ENCODE results near the gene DHRS7.
A peak's percentile ranks its signal among the peaks of the same experiment; 100 is the strongest.

The DHRS7 gene

GRCh38 chr14:60184905-60185555 lies 19.8 kb upstream of the DHRS7 start:
- no peak for DNase-seq

GRCh38 chr14:60184146-60184904 lies 19.1 kb upstream of the DHRS7 start:
- no peak for DNase-seq

DNA sequence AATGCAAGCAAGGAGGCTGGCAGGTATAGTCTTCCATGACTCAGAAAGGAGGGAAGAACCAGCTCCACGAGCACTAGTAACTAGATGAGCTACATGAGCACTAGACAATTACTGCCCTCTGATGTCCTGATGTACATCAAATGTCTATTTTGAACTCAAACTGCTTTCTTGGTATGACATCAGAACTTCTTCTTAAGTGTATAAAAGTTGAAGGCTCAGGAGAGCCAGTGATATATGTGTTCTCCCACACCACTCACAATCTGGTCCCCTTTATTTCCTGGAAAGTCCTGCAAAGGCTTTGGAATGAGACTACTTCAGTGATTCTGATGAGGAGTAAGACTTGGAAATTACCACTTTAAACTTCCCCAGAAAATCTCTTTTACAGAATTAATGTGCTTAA lies 18.5 kb upstream of the DHRS7 start:
- DNase-seq = no peak

DNA sequence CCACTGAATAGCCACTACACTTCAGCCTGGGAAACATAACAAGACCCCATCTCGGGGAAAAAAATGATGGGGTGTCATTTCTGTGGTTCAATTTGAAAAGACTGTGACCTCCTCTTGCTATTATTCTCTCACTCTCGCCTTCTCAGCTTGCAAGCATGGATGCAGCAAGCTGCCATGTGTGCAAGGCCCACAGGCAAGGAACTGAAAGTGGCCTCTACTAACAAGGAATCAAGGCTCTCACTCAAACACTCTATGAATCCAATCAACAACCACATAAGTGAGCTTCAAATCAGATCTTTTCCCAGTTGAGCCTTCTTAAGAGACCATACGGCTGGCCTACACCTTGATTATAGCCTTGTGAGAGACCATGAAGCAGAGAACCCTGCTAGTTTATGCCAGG lies 17.9 kb upstream of the DHRS7 start:
- DNase-seq = no peak

DNA sequence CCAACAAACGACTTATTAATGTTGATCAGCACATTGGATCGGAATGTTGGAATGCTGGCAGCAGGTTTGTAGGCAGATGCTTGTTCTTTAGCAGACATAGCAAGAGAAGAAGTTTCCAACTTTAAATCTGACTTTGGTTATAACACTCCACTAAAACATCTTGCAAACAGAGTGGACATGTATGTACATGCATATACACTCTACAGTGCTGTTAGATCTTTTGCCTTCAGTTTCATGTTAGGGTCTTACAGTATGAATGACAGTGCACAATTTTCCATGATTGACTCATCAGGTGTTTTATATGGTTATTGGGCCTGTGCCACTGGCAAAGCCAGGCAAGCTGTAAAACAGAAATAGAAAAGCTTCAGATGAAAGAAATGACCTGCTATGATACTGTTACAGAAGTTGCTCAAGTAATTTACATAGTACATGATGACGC lies 14.3 kb upstream of the DHRS7 start:
- DNase-seq = no peak

DNA sequence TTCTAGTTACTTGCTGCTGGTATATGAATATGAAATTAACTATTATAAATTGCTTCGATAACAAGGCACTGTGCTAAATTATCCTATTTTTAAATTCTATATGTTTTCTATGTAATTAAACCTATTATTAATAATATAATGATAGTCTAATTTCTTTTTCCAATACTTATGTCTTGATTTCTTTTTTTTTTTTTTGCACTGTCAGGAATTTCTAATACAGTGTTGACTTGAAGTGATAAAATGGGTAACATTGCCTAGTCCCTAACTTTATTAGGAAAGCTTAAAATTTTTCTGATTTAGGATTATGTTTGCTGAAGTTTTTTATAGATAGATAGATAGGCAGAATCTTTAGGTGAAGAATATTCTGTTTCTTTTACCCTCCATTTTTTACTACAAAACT lies 13.6 kb upstream of the DHRS7 start:
- DNase-seq = no peak

- DNase-seq = no peak
These were observed 13.0 kb upstream of the DHRS7 start for GRCh38 chr14:60178164-60178563.

- DNase-seq = no peak
These were observed 10.2 kb upstream of the DHRS7 start for GRCh38 chr14:60175255-60175902.

DNA sequence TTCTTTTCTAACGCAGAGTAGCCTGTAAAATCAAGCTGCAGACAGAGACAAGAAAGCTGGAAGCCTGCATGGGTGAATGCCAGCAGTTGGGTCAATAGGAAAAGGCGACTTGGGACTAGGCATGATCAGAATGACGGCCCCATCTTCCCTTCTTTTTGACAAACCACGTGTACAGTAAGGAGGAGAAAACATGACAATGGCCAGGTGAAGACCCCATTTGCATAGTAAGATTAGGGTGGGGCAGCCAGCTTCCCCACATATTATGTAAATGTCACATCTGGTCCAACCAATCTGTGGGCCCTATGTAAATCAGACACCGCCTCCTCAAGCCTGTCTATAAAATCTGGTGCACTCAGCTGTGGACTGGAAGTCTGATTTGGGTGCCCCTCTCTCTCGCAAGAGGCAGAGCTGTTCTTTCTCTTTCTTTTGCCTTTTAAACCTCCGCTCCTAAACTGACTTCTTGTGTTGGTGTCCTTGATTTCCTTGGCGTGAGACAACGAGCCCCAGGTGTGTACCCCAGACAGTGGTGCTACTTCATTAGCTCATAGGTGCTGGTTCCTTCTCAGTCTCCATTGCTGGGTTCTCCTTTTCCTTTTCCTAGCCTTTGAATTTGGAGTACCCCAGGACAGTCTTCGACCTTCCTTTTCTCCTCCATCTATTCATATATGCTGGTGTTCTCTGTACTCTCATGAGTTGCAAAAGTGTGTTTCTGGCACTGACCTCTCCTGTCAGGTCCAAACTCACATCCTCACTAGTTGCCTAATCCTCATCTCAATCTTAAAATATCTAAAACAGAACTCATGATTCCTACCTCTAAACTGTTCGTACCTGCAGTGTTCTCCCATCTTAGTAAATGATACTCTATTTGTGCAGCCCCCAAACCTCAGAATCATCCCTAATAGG lies 9.4 kb upstream of the DHRS7 start:
- no peak for DNase-seq

DNA sequence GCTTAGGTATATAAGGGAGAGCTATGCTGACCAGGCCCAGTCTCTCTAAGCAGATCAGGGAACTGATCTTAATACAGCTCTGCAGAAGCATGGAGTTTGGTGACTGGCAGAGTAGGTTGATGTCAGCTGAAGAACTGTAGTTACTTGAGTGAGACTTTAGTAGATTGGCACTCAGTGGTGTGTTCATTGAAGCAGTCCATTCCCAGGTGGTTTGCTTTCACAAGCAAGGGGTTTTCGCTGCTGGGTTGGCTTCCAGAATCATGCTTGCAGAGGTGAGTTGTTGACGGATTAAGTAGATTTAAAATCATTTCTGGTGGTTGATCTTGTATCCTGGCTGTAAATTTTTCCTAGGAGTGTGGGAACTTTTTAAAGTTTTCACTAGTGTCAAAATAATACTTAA lies 6.5 kb upstream of the DHRS7 start:
- no peak for DNase-seq

GRCh38 chr14:60170948-60171347 lies 5.8 kb upstream of the DHRS7 start:
- no peak for DNase-seq

GRCh38 chr14:60169722-60170121 lies 4.5 kb upstream of the DHRS7 start:
- DNase-seq = no peak

- no peak for DNase-seq
These were observed 944 bp upstream of the DHRS7 start for GRCh38 chr14:60166142-60166541.

GRCh38 chr14:60165547-60165876 lies 314 bp upstream of the DHRS7 start:
- no peak for DNase-seq

DNA sequence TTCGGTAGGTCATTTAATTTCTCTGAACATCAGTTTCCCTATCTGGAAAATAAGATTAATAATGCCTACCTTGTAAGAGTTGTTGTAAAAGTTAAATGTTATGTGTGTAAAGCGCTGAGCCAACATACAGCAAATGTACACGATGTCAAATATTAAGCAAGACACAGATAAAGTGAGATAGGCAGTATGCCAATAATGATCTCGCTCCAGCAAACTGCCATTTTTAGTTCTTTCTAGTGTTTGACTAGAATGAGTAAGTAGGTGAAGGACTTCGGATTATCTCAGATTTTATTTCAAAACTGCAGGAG lies 840 bp downstream of the DHRS7 start:
- DNase-seq = no peak

DNA sequence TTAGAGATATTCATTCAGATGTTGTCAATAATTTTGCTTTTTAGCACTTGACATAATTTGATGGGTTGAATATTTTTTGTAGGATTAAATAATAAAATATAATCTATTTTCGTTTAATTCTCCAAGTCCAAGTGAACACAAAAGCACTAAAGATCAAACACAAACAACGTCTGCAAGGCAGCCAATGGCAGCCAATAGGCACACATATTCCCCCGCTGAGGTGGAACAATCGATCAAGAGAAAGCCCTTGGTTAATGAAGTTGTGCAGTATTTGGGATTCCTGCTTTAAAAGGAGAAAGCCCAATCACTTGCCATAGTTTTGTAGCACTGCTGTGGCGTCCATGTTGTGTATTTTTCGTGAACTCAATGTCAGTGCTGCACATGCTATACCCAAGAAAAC lies 1.5 kb downstream of the DHRS7 start:
- DNase-seq = no peak

DNA sequence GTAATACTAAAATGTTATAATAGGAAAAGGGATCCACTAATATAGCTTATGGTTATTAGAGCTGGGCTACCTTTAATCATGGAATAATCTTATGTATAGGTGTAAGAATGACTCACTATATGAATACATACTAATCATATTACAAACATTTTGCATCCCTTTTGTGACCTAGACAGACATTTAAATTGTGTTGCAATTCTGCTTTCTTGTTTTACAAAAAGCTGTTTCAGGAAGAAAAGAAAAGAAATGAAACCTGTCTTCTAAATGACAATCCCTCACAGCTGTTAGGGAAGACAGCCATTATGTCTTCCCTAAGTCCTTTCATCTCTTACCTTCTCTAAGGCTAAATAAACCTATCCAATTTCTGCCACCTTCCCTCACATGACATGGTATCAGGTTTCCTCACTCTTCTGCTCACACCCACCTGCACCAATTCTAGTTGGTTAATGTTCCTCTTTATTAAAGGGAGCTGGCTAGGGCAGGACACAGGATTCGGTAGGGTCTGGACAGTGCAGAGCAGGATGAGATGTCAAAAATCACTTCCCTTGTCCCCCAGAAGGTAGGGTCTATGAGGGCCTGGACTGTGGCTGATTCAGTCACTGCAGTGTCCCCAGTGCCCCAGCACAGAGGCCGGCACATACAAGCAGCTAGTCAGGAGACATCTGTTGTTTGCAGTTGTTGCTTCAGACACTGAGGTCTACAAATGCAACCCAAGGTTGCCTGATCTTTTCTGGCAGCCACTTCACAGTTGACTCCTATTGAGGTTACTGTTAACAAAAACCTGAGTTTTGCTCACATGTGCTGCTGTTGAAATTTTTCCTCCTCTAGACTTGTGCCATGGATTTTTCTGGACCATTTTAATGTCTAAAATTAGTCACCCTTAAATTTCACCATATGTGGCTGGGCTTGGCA lies 3.7 kb downstream of the DHRS7 start:
- no peak for DNase-seq

DNA sequence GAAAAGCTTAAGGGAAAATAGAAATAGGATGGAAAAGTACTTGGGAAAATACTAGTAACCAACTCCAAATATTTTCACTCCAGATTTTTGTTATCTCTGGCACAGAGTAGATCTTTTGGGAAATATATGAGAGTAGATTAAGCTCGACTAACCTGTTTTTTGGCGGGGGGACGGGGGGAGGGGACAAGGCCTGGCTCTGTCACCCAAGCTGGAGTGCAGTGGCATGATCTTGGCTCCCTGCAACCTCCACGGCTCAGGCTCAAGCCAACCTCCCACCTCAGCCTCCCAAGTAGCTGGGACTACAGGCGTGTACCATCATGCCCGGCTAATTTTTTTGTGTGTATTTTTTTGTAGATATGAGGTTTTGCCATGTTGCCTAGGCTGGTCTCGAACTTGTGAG lies 4.8 kb downstream of the DHRS7 start:
- no peak for DNase-seq

DNA sequence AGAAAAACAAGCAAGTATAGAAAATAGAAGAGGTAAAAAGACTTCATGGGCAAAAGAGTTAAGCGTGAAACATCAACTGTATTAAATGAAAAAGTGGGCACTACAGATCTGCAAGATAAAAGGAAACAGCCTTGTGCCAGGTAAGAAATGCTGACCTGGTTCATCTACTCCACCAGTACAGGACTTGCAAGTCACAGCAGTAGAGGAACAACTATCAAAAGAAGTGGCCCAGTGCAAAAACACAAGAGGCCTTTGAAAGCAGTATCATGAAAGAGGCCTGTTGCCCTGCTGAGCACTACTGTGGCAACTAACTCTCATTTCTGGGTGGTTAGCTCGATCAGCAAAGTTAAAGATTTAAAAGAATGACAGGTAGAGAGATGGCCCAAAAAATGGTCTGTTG lies 10.5 kb downstream of the DHRS7 start:
- DNase-seq = no peak

- no peak for DNase-seq
These were observed 11.2 kb downstream of the DHRS7 start for GRCh38 chr14:60153991-60154390.

- DNase-seq = peak; percentile 77
These were observed 13.5 kb downstream of the DHRS7 start for GRCh38 chr14:60151715-60152114.

- DNase-seq = no peak
These were observed 30.5 kb downstream of the DHRS7 start for GRCh38 chr14:60134702-60135101.

All from activated CD4-positive, alpha-beta T cell treated with anti-CD3 and anti-CD28 coated beads for 48 hours (primary cell).